NCI-H2107 (cell line): ENCODE data around the gene KHK.
"Not testable (repeated sequence)": the region's sequence is repeated elsewhere in the genome, so short reads cannot be mapped to it uniquely, and the experiment has no call there.

Experiments
- DNase-seq: peaks from one replicate; lab custom pipeline; 2025; lab: John Stamatoyannopoulos, UW

Gene KHK

DNA sequence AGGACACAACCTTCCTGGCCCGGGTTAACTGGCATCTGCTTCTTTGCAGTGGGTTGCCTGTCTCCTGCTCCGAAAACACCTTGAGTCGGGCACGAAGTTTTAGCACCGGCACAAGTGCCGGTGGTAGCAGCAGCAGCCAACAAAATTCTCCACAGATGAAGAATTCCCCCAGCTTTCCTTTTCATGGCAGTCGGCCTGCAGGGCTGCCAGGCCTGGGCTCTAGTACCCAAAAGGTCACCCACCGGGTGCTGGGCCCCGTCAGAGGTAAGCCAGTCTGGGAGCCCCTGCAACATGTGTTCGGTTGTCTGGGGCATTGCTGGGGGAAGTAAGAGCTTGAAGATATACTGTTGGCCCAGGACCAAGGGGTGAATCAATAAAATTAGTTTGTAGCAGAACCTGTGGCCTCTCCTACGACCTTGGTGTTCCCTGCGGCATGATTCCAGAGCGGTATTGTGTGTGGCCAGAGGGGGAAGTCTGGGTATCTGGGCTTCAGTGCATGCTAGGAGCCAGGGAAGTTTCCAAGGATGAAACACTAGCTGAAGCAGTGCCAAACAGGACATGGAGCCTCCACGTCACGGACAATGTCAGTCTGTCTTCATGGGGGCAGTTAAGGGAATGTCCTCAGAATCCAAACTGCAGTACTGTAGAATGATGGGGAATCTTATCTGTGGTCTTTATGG is 27.3 kb upstream of the KHK start:
- DNase-seq: no peak

DNA sequence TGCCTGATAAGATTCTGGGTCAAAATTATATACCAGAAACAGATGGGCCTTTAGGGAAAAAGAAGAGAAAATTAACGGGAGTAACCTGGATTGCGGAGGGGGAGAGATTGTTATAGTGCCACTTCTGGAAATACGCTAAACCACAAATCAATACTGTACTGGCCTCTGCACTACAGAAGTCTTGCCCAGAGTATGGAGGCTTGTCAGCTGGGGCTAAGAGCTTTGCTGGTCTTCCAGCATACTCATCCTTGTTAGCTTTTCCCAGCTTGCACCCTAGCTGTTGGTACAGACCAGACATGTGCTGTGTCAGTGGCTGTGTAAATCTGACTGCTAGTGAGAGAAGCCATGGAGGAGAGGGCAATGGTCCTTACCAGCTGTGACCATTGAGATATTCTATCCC is 26.2 kb upstream of the KHK start:
- no peak for DNase-seq

DNA sequence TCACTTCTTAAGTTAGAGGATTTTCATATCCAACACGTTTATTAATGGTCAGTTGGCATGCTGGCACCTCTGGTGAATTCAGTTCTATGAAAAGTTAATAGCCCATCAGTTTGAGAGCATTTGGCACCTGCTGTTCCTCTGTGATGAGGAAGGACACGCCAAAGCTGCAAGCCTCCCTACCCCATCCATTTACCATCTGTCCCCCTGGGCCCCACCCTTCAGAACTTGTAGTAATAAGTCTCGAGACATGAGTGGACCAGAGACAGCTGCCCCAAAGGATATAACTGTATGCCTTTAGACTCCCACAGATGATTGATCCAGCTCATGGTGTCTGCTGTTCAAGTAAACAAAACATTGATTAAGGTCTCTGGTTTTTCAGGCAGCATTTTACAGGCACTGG is 21.4 kb upstream of the KHK start:
- no peak for DNase-seq

DNA sequence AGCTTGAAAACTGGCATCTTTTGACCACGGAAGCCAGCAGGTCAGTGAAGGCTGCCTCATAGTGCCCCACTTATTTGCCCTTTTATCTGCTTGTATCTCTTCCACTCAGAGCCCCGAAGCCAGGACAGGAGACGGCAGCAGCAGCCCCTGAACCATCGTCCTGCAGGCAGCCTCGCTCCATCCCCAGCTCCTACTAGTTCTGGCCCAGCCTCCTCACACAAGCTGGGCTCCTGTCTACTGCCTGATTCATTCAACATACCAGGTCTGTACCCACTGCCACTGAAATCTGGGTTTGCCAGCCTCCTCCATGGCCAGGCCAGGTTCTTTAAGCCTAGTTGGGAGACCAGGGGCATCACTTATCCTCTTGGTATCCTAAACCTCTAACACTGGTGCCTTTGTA is 19.2 kb upstream of the KHK start:
- no peak for DNase-seq

DNA sequence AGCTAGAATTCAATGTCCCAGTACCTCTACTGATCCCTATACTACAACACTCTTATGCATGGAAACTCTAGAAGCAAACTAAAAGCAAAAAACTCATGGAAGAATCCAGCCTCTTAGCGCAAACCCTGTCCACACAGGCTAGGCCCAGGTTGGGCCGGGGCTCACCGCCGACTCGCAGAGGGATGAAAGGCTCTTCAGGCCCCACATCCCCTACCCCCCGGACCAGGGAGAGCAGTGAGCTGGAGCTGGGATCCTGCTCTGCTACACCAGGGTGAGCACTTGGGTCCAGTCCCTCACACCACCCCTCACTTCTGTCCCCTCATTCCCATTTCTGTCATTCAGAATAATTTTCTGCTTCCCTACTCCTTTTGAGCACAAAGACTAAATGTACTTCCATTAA is 17.1 kb upstream of the KHK start:
- DNase-seq: no peak

DNA sequence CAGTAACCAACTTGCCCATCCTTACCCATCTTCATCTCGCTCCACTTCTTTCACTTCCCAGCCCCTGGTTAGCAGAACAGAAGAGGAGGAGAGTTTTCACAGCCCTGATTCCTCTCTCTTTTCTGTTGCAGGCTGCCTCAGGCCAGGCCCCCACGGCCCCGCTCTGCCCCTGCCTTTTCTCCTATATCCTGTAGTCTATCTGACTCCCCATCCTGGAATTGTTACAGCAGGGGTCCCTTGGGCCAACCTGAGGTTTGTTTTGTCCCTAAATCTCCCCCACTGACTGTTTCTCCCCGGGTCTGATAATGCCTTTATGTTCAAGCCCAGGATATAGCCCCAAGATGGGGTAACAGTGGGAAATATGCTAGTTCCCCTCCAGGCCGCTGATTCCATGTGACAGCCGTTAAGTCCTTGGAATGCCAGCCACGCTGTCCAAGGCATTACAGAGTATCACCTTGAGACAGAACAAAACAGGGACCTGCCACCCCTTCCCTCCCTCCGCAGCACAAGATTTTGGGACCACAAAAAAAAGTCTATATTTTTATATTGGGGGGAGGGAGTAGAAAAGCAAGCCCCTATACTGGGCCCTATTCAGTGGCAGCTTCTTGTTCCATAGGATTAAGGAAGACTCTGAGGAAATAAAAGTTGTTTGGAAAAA is 16.5 kb upstream of the KHK start:
- no peak for DNase-seq

DNA sequence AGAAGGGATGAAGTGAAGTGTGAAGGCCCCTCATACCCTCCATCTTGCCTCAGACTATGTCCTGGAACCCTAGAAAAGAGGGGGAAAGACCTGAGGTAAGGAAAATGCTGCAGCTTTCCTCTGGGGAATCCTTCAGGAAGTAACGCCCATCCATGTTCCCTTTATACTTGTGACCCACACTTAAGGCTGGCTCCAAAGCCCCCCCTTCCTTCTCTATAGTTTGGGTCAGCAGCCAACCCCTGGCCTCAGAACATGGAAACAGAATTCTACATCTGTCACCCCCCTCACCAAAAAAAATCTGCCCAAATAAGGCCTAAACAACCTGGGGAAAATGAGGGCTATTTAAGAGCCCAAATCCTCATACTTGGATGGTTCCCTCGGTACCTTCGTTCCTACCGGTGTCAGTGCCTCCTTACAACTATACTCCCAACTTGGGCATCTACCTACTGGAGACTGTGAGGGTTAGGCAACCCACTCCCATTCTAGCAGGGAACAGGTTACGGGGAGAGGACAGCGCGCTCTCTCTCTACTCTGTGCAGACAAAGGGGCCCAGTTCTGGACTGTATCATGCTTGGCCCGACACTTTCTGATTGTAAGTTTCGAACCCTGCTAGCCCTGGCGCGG is 15.8 kb upstream of the KHK start:
- no peak for DNase-seq

DNA sequence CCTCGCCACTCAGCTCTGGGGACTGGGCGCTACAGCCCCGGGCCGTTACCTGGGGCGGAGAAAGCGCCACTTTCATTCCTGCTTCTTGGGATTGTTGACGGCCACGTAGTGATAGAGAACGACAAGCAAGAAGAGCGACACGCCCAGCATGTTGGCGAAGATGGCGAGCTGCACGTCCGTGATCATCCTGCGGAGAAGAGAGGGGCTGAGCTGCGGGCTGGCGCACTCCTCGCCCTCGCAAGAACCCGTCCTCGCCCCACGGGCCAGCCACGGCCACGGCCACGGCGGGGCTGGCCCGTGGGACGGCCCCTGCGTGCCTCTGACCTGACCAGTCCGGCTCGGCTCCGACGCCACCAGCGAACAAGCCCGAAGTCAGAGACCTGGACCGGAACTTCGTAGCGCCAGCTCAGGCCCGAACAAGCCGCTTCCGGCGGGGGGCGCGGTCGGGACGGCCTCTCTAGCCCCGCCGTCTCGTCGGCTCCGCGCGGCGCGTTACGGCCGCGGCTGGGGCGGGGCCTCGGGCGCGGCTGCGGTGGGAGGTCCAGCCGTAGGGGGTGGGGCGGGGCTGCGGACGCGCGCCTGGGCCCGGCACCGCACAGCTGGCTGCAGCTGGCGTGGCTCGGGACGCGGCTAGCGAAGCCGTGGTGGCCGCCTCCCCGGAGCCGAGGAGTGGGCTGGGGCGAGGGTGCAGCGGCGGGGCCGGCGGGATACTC is 15.1 kb upstream of the KHK start, which contains the start of gene OST4:
OST4 (minus strand) TSS at position 378 of the 713 bp plus-strand sequence.
- DNase-seq: peak; percentile 65

DNA sequence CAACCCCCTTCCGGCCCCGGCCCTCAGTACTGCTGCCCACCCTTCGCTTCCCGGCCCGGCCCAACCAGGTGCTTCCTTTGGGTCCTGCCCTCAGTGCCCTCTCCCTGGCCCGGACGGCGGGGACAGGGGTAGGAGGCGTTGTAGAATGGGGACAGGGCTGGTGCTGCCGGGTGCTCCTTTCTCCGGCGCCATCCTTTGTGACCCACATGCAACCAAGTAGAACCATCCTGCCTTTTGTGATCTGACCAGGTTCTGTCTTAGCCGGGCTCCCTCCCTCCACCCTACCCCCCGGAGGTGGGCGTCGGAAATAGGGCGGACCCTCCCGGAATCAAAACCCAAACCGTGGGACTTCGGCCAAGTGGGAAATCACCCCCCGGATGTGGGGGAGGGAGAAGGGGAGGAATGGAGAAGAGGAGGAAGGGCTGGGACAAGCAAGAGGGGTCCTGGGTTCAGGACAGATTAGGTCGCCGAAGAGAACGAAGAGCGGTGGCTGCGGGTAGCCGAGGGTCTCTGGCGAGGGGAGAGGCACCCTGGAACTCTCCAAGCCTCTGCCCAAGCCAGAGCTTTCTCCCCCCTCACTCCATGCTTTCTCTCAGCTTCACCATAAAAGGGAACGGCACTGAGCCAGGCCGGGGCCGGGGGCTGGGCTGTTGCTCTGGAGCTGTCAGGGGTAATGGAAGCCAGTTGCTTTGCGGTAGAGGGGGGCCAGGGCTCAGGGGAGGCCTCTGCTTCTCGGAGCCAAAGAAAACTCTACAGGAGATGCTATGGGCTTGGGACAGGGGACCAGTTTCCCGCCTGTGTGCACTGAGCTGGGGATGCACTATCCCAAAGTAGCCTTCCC is 14.4 kb upstream of the KHK start:
- no peak for DNase-seq

DNA sequence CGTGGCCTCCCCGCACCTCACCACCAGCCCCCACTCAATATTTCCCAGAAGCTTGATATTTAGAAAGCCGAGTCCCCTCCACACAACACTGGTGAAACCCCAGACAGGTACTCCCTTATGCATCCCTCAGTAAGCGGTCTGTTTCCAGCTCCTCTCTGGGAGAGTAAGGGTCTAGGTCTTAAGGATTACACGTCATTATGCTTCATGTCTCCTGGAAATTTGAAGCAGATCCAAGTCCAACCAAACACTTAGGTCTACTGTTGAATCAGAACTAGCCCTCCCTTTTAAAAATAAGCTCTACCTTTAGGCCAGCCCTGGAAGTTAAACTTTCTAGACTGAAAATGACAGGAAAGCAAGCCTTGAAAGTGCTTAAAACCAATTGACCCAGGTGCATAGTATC is 13.7 kb upstream of the KHK start:
- no peak for DNase-seq

DNA sequence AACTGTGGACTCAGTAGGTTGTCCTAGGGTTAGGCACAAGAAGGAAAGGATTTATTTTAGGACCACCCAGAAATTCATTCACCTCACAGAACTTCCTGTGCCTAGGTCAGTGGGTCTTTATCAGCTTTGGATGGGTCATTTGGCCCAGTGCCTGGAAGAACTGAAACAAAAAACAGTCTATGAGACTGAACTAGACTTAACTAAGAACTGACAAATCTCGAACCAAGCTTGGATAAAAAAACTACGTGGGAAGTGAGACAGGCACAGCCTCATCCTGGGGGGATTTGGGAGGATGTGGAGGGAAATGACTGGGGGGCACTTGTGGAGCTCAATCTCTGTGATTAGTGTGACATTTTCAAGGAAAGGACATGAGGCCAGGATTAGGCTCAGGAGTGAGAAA is 12.8 kb upstream of the KHK start:
- no peak for DNase-seq

DNA sequence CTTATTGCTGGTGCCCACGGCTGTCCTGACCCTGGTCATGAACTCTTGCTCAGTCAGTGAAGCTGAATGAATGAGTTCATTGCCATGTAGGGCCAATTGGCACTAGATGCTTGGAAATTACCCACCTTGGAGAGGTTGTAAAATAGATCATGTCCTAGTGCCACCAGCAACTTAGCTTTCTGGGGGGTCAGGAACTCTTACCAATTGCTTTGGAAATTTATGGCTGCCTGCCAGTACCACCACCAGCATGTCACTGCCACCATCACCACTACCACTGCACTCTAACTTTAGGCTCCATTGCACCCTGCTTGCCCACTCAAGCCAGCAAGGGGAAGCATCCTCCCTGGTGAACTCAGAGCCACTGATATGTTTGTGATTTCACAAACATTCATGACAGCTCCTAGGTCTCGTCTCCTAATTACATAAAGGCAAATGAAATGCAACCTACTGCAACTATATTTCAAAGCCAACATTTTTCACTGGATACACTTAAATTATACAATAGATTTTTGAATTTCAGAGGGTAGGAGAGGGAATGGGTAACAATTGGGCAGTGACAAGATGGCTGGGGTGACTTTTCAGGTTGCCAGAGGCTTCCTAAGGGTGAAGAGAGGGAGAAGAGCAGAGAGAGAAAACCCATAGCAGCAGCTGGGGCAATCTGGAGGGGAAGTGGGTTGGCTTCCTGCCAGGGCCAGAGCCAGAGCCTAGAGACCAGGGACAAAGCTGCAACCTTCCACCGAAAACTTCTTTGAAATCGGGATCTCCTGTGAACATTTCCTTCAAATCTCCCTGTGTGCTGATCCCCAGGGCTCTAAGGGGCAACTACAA is 11.6 kb upstream of the KHK start:
- no peak for DNase-seq

DNA sequence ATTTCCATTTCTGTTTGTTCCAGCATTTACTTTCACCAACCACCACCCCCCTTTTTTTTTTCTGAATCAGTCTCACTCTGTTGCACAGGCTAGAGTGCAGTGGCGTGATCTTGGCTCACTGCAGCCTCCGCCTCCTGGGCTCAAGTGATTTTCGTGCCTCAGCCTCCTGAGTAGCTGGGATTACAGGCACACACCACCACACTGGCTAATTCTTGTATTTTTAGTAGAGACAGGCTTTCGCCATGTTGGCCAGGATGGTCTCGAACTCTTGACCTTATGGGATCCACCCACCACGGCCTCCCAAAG is 11.1 kb upstream of the KHK start:
- DNase-seq: not testable (repeated sequence)

DNA sequence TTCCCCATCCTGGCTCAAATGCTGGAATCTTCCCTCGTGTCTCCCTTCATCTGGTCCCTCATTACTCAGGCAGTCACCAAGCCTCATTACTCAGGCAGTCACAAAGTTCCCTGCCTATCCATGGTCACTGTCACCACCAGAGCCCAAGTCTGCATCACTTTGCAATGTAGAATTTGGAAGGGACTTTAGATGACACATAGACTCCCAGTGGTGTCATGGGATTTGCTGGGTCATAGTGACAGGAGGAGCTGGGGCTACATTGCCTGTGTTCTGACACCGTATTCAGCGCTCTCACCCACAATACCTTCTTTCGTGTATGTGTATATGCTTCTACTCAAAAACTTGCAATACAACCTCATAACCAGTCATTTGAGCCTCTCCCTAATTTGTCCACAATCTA is 10.2 kb upstream of the KHK start:
- no peak for DNase-seq

DNA sequence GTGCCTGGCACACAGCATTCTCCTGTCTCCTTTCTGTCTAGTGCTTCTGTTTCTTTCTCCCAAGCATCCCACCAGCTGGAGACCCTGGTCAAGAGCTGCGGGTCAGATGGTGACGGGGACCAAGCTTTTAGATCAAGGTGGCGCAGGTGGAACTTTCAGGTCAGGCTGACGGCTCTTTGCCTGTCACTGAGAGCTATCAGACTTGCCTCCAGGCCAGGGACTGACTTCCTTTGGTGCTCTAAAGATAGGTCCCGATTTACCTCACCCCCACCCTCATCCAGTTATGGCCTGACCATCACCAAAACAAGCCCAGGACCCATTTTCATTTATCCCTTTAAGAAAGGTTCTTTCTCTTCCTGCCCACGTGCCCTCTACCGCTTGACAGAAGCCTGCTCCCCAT is 9.3 kb upstream of the KHK start:
- DNase-seq: no peak

DNA sequence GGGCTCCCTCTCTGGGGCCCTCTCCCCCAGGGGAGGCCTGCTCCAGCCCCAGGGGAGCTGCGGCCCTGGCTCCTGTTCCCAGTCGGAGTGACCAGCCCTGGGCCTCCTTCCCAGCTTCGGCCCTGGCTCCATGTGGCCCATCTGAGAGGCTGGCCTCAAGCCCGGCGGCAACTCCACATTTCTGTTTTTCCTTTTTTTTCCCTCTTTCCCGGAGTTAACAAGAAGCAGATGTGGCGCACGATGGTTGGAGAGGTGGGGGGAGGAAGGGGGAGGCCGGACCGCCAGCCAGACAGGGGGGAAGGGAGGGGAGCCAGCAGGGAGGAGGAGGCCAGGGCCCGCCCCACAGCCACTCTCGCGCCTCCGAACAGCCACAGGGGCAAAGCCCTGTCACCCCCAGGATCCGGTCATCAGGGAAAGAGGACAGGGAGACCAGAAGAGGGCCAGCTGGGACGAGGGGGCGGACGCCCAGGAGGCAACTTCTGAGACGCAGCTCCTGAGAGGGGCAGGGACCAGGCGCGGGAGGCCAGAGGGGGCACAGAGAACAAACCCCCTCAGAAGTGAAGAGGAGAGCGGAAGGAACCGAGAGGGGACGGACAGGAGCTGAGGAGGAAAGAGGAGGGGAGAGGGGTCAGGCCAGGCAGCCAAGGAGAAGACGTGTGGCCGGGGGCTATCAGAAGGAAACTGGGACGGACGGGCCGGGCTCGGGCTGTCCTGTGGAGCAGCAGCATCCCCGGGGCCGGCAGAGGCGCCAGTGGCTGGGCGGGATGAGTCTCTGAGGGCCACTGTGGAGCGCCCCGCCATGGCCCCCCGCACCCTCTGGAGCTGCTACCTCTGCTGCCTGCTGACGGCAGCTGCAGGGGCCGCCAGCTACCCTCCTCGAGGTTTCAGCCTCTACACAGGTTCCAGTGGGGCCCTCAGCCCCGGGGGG is 8.0 kb upstream of the KHK start, which contains the start of gene EMILIN1:
EMILIN1 (plus strand) TSS at position 349 of the 928 bp plus-strand sequence; CDS start at position 800, 451 bp downstream.
- no peak for DNase-seq

DNA sequence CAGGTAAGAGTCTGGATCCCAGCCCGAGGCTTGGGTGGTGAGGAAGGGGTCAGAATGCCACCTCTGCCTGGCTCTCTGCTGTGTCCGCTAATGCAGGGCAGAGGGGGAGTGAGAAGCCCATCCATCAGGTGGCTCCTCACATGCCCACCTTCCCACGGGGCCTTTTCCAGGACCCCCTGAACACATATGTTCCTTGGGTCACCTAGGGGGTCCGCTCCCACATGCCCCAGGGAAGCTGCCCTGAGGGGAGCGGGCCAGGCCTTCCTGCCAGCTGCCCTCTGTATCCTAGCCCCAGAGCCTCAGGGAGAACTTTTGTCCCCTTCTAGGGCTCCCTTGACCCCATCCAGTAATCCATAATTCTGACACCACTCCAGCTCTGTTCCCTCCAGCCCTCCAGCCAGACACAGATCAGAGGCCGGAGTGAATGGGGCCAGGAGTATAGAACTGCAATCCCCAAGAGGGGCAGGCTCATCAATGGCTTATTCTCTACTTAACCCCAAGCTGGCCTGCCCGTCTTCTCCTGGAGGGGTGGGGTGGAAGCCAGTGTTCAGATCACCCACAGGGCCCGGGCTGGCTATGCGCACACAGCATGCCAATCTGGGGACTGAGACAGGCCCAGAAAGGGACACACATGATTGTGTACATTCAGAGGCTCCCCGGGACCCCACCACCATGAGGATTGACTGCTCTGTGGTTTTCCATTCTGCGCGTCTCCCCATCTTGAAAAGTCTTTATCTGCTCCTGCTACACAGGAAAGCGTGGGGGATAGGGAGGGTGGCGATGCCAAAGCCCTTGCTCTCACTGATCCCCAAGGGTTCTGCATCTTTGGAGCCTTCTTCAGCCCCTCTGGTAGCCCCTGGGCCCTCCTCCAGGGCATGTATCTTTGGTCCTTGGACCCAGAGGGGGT is 7.1 kb upstream of the KHK start:
- no peak for DNase-seq

DNA sequence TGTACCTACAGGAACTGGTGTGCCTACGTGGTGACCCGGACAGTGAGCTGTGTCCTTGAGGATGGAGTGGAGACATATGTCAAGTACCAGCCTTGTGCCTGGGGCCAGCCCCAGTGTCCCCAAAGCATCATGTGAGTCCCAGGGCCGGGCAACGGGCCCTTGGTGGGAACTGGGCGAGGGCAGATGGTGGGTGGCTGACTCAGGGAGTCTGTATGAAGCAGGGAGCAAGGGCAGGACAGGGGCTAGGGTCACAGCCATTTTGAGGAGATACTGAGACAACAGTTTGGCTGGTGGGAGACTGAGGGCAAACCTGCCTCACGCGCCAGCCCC is 6.5 kb upstream of the KHK start:
- no peak for DNase-seq

DNA sequence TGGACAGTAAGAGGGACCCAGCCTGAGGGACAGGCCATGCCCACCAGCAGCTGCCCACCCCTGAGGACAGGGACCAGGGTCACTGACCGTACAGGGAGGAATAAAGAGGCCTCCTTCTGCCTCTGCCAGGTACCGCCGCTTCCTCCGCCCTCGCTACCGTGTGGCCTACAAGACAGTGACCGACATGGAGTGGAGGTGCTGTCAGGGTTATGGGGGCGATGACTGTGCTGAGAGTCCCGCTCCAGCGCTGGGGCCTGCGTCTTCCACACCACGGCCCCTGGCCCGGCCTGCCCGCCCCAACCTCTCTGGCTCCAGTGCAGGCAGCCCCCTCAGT is 6.0 kb upstream of the KHK start:
- DNase-seq: no peak
